ENCODE data around the gene PNN. TPM values are rescaled to one million over a fixed set of nuclear protein-coding genes. Genes with fewer than 3 reads are reported as not detected.
"Not testable (repeated sequence)": the region's sequence is repeated elsewhere in the genome, so short reads cannot be mapped to it uniquely, and the experiment has no call there.

Gene PNN
- total RNA-seq, 2 donors from 2014 or later, result 33.0 to 61.0 TPM

GRCh38 chr14:39228509-39229221 is 53.6 kb downstream of the PNN start:
- Histone ChIP-seq H3K27ac (no peak overlapping the region), H3K36me3 (no peaks in the 10 kb centered on the region), H3K4me1 (ENCODE audit: control insufficient read depth in 1 of 2, low read depth in 2 of 2) (no peaks in the 10 kb centered on the region), H3K4me3 (no peak overlapping the region), H3K27me3 (replicated peaks; ENCODE audit: insufficient read depth) (no peaks in the 10 kb centered on the region), H3K9me3 (no peaks in the 10 kb centered on the region)
- no peak for TF ChIP-seq CTCF (IDR thresholded peaks at IDR 0.05)
- no peak for ATAC-seq (ENCODE audit: insufficient number of reproducible peaks, low FRiP score, low read depth)
- no peak for DNase-seq (ENCODE audit: low spot score)

GRCh38 chr14:39229222-39229543 is 54.1 kb downstream of the PNN start:
- Histone ChIP-seq H3K27me3 (replicated peaks; ENCODE audit: insufficient read depth) (no peaks in the 10 kb centered on the region), H3K27ac (no peak overlapping the region), H3K4me3 (no peak overlapping the region), H3K9me3 (no peaks in the 10 kb centered on the region), H3K4me1 (ENCODE audit: control insufficient read depth in 1 of 2, low read depth in 2 of 2) (peaks cover 0 to 5% of the 10 kb centered on the region in 2 donors), H3K36me3 (no peaks in the 10 kb centered on the region)
- TF ChIP-seq CTCF (IDR thresholded peaks at IDR 0.05), result no peak
- ATAC-seq (ENCODE audit: insufficient number of reproducible peaks, low FRiP score, low read depth) (no peak), DNase-seq (ENCODE audit: low spot score) (no peak)

GRCh38 chr14:39229601-39230110 is 54.6 kb downstream of the PNN start:
- H3K9me3 ChIP-seq, result no peaks in the 10 kb centered on the region
- H3K4me1 ChIP-seq (ENCODE audit: control insufficient read depth in 1 of 2, low read depth in 2 of 2), result peaks cover 0 to 9% of the 10 kb centered on the region in 2 donors
- TF ChIP-seq CTCF (IDR thresholded peaks at IDR 0.05), result no peak
- no peak for ATAC-seq (ENCODE audit: insufficient number of reproducible peaks, low FRiP score, low read depth)
- H3K36me3 ChIP-seq, result no peaks in the 10 kb centered on the region
- DNase-seq (ENCODE audit: low spot score), result no peak
- no peak overlapping the region for H3K4me3 ChIP-seq
- H3K27me3 ChIP-seq (replicated peaks; ENCODE audit: insufficient read depth), result no peaks in the 10 kb centered on the region
- H3K27ac ChIP-seq, result no peak overlapping the region

- TF ChIP-seq CTCF (IDR thresholded peaks at IDR 0.05), result no peak
- DNase-seq (ENCODE audit: low spot score) (no peak), ATAC-seq (ENCODE audit: insufficient number of reproducible peaks, low FRiP score, low read depth) (no peak)
- H3K4me1 ChIP-seq (ENCODE audit: control insufficient read depth in 1 of 2, low read depth in 2 of 2), result peaks cover 0 to 9% of the 10 kb centered on the region in 2 donors
- H3K36me3 ChIP-seq, result no peaks in the 10 kb centered on the region
- no peaks in the 10 kb centered on the region for H3K9me3 ChIP-seq
- no peaks in the 10 kb centered on the region for H3K27me3 ChIP-seq (replicated peaks; ENCODE audit: insufficient read depth)
- no peak overlapping the region for H3K4me3 ChIP-seq
- no peak overlapping the region for H3K27ac ChIP-seq
Measured at GRCh38 chr14:39230416-39231035, 55.5 kb downstream of the PNN start.

GRCh38 chr14:39231751-39232553 is 56.9 kb downstream of the PNN start:
- ATAC-seq (ENCODE audit: insufficient number of reproducible peaks, low FRiP score, low read depth), result peak; percentile 33
- not testable (repeated sequence) for H3K4me3 ChIP-seq; H3K36me3 ChIP-seq; H3K4me1 ChIP-seq (ENCODE audit: control insufficient read depth in 1 of 2, low read depth in 2 of 2); H3K27me3 ChIP-seq (replicated peaks; ENCODE audit: insufficient read depth); H3K9me3 ChIP-seq; H3K27ac ChIP-seq; DNase-seq (ENCODE audit: low spot score)

Other genes starting within 250 kb of the PNN start
- 100 to 1,000 TPM; 184 to 186 TPM for gene SEC23A, start 72.0 kb upstream of the PNN start, total RNA-seq
- gene GEMIN2, start 60.9 kb upstream of the PNN start, total RNA-seq, result 1 to 10 TPM; 7.6 to 9.5 TPM
- gene TRAPPC6B, start 4.9 kb upstream of the PNN start, total RNA-seq, result 10 to 100 TPM; 22.8 to 23.2 TPM
- gene MIA2, start 58.7 kb downstream of the PNN start, total RNA-seq, result 10 to 100 TPM; 19.0 to 28.2 TPM